Stimulated activated CD4-positive, alpha-beta T cell treated with anti-CD3 and anti-CD28 coated beads, Interleukin-1b, Interleukin-23, amount 100 ng/mL, for 24 hours (primary cell): Measurements from ENCODE around the gene STX11.
"Not testable (repeated sequence)": the region's sequence is repeated elsewhere in the genome, so short reads cannot be mapped to it uniquely, and the experiment has no call there.

Experiments used
- DNase-seq, 4 experiments: peaks; one replicate each; pipeline ENCODE4 v3.0.0-alpha.2; 2020; ENCODE audit warnings: low read depth in 4 of 4, low spot score in 1 of 4

STX11 gene

DNA sequence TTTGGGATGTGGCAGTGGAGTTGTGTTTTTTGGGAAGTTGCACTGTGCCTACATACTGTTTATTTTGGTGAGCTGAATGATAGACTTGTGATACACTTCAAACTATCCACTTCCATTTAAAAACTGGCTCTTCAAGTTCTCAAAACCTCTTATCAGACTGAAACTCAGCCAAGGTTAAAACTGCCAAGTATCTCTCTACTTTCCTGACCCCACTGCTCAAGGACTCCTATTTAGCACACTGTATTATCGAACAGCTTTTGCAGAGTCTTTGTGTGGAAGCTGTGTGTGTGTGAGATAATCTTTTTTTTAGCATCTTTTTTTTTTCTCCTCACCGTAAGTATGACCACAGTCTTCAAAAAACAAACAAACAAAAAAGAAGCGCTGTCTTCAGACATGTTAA lies 21.1 kb downstream of the STX11 start:
- DNase-seq: no peak

DNA sequence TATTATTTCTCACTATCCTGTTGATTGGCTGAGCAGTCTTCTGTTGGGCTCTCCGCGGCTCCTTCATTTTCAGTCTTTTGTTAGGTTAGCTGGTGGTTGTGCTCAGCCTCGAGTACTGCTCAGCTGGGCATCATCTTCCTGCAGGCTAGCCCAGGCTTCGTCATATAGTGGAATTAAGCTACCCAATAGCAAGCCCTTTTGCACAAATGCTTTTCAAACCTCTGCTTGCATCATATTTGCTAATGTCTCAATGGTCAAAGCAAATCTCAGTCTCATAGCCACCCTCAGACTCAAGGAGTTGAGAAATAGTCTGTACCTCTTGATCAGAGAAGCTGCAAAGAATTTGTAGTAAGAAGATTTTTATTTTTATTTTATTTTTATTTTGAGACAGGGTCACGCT lies 23.7 kb downstream of the STX11 start:
- DNase-seq: no peak

DNA sequence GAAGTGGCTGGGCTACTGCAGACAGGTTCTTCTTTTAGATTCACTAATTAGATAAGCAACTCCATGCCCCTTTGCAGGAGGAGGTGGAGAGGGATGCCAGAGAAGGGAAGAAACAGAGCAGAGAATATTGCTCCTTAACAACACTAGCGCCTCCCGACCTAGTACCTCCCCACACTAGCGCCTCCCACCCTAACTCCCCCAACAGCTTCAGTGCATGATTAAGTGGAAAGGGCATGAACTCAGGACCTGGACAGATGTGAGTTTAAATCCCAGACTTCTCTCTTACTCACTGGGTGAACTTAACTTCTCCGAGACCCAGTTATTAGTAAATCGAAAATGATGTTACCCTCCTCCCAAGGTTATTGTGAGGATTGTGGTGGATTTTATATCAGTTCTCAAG lies 25.7 kb downstream of the STX11 start:
- DNase-seq: no peak

DNA sequence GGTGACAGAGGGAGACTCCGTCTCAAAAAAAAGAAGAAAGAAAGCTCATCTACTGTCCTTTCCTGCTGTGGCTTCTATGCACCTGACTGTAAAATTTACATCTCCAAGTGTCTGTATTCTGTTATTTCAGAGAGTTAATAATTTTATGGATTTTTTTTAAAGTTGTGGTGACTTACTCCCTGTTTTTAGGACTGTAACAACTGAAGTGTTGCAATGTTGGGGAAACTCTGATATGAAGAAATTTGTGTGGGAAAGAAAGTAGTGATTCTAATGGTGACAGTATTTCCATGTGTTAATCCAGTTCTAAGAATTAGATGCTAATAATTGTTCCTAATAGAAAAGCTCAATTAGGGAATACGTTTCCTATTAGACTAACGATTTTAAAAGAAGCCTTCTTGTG lies 27.4 kb downstream of the STX11 start:
- DNase-seq: no peak

DNA sequence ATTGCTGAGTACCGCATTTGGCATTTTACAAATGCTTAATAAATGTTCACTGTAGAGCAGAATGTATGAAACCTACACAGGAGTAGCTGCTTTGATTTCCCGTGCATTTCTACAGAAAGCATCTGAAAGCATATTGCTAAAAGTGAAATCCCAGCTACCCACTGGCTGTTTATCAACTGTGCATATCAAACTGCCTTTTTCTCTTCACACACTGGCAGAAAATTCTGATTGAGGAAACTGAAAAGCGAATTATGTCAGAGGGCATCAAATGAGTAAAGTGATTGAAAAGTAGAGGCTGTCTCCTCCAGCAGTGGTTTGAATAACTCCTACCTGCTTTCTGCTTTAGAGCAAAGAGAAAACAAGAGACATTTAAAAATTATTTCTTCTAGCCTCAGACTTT lies 28.0 kb downstream of the STX11 start:
- DNase-seq: no peak

DNA sequence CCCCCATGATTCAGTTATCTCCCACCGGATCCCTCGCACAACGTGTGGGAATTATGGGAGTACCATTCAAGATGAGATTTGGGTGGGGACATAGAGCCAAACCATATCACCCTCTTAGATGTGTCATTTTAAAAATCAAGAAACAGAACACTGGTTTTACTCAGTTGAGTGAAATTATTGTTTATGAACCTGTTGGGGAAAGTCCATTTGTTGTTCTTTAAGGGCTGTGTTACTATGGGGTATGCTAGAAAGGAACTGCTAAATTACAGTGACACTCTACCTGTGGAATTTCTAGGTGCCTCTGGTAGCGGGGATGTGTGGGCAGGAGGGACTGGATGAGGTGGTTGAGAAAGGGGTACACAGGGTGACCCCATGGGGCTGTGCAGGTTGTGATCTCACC lies 28.9 kb downstream of the STX11 start:
- no peak for DNase-seq

DNA sequence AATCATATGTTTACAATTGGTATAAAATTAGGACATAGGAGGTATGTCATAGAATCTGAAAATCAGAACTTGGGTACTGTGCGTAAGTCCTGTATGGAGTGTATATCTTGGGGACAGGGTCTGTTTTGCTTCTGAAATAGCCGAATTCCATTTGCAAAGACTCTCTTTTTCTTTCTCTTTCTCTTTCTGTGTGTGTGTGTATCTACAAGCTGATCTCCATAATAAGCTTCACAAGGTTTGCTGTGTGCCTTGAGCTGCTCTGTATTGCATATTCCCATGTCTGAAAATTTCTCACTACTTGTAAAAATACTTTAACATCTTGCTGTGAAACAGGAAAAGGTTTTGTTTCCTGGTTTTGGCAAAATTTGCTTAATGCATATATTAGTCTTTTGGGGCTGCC lies 29.5 kb downstream of the STX11 start:
- DNase-seq: no peak

DNA sequence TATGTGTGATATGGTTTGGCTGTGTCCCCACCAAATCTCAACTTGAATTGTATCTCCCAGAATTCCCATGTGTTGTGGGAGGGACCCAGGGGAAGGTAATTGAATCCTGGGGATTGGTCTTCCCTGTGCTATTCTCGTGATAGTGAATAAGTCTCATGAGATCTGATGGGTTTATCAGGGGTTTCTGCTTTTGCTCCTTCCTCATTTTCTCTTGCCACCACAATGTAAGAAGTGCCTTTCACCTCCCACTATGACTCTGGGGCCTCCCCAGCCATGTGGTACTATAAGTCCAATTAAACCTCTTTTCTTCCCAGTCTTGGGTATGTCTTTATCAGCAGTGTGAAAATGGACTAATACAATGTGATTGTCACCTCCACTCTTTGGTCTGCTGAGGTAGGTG lies 30.0 kb downstream of the STX11 start:
- DNase-seq: not testable (repeated sequence)

DNA sequence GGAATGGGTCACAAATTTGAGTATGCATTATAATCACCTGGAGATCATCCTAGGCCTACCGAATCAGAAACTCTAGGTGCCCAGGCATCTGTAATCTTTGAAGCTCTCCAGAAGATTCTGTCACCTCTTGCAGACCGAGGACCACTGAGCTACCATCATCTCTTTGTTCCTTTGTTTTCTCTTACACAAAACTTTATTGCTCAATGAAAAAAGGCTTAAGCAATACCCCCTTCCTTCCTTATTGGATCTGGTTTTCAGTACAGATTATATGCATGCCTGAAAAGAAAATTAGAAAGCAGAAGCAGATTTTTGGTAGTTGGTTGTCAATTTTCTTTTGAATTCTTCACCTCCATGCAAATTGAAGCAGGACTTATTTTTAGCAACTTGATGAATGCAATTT lies 31.3 kb downstream of the STX11 start:
- DNase-seq: no peak

DNA sequence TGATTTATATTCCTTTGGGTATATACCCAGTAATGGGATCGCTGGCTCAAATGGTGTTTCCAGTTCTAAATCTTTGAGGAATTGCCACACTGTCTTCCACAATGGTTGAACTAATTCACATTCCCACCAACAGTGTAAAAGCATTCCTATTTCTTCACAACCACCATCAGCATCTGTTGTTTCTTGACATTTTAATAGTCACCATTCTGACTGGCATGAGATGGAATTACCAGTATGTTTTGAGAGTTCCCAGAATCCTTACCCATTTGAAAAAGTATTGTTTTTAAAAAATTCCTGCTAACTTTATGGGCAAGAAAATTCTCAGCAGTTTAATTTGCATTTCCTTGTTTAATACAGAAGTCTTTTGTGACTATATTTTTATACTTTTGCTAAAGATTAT lies 33.9 kb downstream of the STX11 start:
- not testable (repeated sequence) for DNase-seq

DNA sequence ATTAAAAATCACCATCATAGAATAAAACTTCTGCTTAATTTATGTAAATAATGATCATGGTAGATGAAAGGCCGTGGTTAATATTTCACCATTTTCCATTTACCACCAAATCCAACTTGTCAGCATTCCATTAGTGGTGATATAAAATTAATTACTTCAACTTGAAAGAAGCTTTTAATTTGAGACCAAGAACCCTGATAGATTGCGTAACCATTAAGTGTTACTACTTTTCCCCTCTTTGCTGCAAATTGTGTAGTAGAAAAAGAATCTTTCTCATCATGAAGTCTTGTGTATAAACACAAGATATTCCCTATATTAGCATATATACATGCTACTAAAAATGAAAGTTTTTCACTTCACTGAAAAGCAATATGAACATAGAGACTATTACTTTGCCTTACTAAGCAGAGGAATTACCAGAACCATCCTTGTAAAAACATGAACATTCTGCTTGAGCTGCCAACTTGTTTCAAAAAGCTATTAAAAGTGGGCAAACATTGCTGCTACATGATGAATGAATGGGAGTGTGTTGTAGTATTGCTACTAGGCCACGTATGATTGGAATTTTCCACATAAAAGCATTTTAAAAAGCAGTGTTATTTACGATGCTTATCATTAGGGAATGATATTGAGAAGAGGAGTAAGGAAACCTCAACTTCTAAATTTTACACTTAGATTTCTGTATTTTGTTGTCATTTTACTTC lies 35.0 kb downstream of the STX11 start:
- no peak for DNase-seq

DNA sequence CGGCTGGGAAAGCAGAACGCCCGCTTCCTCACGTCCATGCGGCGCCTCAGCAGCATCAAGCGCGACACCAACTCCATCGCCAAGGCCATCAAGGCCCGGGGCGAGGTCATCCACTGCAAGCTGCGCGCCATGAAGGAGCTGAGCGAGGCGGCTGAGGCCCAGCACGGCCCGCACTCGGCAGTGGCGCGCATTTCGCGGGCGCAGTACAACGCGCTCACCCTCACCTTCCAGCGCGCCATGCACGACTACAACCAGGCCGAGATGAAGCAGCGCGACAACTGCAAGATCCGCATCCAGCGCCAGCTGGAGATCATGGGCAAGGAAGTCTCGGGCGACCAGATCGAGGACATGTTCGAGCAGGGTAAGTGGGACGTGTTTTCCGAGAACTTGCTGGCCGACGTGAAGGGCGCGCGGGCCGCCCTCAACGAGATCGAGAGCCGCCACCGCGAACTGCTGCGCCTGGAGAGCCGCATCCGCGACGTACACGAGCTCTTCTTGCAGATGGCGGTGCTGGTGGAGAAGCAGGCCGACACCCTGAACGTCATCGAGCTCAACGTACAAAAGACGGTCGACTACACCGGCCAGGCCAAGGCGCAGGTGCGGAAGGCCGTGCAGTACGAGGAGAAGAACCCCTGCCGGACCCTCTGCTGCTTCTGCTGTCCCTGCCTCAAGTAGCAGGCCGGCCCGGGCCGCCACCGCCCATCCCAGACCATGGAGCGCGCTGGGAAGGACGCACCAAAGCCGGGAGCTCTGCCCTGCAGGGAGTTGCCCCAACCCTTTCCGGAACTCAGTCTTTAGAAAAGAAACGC lies 36.7 kb downstream of the STX11 start:
- DNase-seq: no peak

DNA sequence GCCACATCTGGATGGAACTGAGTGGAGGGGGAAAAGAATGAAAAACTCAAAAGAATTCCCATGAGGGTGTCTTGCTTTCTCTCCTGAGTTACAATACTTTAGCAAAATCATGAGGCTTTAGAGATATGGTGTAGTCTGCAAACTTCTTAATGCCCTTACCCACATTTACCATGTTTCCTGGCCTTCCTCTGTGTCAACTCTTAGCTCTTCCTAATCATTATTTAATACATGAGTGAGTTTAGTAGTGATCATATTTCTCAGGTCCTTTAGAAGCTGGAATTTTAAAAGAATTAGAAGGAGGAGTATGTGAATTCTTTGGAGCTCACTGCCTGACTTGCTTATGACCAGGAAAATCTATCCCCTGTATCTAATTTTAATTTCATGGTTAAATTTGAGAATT lies 39.0 kb downstream of the STX11 start:
- DNase-seq: no peak

DNA sequence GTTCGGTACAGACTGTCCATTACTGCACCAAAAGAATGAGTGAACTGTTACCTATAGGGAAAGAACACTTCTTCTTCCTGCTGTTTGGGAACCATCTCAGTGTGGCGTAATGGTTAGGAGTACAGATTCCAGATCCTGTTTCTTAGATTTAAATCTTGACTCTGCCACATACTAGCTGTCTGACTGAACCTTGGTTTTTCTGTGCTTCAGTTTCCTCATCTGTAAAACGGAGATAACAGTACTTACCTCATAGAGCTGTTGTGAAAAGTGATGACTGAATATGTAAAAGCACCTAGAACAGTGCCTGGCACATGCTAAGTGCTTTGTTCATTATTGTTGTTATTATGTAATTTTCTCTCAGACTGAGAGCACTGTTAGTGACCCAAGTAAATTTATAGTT lies 39.8 kb downstream of the STX11 start:
- DNase-seq: no peak

DNA sequence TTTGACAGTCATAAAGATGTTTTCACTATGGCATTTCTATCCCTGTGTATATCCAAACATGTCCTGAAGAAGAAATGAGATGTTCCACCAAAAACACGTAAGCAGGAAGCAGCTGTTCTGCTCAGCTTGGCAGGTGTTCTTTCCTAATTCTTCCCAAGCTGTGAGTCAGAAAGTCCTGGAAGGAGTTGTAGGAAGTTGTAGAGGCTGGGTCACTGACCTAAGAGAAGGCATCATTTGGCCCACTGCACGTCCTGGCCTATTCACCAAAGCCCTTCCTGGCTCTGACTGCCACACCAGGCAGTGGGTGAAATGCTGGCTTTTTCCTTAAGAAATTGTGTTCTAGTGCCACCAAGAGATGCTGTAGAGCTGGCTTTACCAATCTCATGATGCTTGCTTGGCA lies 40.3 kb downstream of the STX11 start:
- no peak for DNase-seq

DNA sequence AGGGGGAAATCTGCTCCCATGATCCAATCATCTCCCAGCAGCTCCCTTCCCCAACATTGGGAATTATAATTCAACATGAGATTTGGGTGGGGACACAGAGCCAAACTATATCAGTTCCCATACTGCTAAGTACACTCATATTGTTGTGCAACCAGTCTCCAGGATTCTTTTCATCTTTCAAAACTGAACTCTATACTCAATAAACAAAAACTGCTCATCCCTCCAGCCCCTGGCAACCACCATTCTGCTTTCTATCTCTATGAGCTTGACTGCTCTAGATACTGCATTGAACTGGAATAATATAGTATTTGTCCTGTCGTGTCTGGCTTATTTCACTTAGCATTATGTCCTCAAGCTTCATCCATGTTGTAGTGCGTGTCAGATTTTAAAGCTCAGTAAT lies 42.9 kb downstream of the STX11 start:
- DNase-seq: no peak

DNA sequence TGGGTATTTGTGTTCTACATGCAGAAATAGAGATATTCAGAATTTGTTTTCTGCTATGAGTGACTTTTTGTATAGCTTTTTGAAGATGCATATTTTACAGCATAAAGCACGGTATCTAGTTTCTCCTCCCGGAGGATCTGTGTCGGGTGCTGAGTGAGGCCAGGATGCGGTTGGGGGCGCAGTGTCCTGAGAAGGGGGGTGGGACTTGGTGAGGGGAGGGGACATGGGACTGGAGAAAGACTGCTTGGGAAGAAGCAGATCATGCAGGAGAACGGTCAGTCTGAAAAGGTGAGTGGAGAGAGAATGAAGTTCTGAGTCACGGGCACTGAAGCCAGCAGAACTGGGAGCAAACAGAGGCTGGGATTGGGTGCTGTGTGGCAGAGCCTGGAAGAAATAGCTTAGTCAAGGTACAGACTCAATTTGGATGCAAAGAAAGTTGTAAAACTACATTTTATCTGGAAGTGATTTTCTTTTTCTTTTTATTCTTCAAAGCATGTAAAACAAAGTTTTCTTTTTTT lies 44.0 kb downstream of the STX11 start:
- DNase-seq: no peak

DNA sequence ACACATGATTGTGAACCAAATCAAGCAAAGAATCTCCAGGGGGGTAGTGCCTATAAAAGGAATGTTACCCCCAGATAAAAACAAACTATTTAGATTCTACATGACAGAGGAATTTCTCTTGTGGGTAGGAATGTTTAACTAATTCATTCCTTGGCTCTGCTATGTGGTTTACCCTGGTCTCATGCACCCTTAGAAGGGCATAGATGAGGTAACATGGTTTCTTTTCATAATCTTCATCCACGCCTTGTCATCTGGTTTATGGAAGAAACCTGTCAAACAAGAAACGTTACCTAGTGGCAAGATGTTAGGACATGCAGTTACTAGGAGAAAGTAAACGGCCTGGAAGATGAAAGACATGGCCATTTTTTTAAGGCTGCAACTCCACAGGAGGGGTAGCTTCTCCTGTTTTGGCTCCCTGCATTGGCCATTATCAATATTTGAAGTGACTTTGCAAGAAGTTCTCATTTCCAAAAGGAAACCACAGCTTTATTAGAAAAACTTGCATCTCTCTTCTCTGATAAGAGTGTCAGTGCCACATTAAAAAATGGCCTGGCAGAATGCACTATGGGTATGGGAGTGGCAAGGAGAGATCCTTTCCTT lies 45.5 kb downstream of the STX11 start:
- DNase-seq: no peak

DNA sequence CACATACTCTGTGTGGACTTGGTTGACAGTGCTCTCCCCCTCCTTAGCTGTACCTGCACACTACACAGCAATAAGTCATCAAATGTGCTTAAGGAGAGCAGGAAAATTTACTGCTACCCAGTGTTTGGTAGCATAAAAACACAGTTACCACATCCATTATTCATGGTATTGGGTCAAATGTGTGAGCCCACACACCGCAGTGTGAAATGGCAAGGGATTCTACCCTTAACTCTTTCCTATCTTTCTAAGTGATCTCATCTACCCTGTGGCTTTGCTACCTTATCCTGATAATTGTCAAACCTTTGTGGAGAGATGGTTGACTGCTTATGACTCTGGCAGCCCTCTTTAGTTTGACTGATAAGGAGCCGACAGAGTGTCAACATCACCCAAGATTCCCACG lies 47.6 kb downstream of the STX11 start:
- no peak for DNase-seq

DNA sequence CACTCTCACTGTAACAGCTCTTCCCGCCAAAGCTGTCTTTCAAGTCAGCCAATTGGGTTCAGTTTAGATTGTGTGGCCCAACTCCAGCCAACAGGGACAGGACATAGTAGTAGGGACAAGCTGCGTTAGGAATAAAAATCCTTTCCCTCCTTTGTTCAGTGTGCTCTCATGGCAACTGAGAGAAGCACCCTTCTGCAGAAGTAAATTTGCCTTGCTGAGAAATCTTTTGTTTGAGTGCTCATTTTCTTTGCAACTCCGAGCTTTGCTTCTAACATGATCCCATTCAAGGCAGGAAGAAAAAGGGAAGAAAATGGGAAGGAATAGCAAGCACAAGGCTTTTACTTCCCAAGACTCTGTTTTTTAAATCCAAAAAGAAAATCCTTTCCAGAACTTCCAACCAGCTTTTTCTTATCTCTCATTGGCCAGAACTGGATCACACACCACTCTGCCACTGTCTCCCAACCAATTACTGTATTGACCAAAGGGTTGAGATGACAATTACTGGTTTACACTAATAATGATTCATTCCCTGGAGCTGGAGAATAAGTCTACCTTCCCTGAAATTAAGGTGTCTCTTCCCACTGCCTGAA lies 52.7 kb downstream of the STX11 start:
- no peak for DNase-seq

DNA sequence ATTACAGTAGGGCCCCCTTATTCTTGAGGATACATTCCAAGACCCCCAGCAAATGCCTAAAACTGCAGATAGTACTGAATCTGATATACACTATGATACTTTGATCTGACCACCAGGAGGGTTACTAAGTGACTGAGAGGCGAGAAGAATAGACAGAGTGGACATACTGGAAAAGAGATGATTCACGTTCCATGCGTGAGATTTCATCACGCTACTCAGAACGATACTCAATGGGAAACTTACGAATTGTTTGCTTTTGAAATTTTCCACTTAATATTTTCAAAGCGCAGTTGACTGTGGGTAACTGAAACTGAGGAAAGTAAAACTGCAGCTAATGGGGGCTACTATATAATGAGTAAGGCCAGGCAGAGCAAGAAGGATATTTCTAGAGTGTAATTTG lies 60.8 kb downstream of the STX11 start:
- DNase-seq: no peak

DNA sequence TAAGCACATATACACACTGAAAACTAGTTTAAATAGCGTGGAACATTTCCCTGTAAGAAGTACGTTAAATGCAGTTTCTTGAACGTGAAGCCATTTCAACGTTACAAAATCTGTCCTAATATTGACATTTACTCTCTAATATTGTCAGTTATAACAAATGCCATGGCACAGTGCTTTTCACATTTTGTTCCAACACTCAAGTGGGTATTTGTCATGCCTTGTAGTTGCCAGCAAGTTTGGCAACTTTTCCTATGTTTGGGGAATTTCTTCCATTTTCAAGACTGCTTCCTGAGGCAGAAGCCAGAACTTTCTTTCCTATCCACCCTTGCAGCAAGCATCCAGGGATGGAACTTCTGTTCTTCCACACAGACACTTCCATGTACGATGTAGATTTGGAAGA lies 63.0 kb downstream of the STX11 start:
- no peak for DNase-seq
